Prostate gland (tissue), 2 donors: Measurements from ENCODE around the gene MORN3. TPM values are rescaled to one million over a fixed set of nuclear protein-coding genes. Genes with fewer than 3 reads are reported as not detected.
"Not testable (repeated sequence)": the region's sequence is repeated elsewhere in the genome, so short reads cannot be mapped to it uniquely, and the experiment has no call there.

Experiments used
- DNase-seq: peaks from one replicate; pipeline ENCODE4 v3.0.0-alpha.2; 2019; ENCODE audit warnings: low spot score
- H3K27ac ChIP-seq, 2 donors: fragments of 200-600 bp; sonication (generic); 2 replicates each; pipeline ENCODE4 v1.5.1; 2017 to 2019
- H3K27me3 ChIP-seq: fragments of 200-600 bp; sonication (generic); replicated peaks from 2 replicates; pipeline ENCODE4 v1.5.1; 2019; ENCODE audit not compliant: insufficient read depth
- H3K36me3 ChIP-seq, 2 donors: fragments of 200-600 bp; sonication (generic); 1 replicate in 1 of 2; 2 replicates in 1 of 2; pipeline versions ENCODE4 v1.5.1 to v1.8.1; 2017 to 2019
- H3K4me1 ChIP-seq: fragments of 200-600 bp; sonication (generic); replicated peaks from 2 replicates; pipeline ENCODE4 v1.5.1; 2019
- H3K4me3 ChIP-seq, 2 donors: fragments of 200-600 bp; sonication (generic); 2 replicates each; pipeline ENCODE4 v1.5.1; 2017 to 2019
- H3K9me3 ChIP-seq: fragments of 200-600 bp; sonication (generic); 2 replicates; pipeline ENCODE4 v1.5.1; 2017
- CTCF ChIP-seq, 4 experiments: fragments of 200-600 bp in 2 of 4; fragments of 450-650 bp in 2 of 4; sonication (generic) in 2 of 4; IDR thresholded peaks; 1 replicate in 3 of 4; 2 replicates in 1 of 4; pipeline ENCODE4 v1.5.1; 2016 to 2019; ENCODE audit warnings: antibody characterized with exemption in 4 of 4, mild to moderate bottlenecking in 2 of 4, moderate library complexity in 2 of 4
- POLR2A ChIP-seq: fragments of 450-650 bp; IDR thresholded peaks from one replicate; pipeline ENCODE4 v1.6.1; 2016; ENCODE audit warnings: antibody characterized with exemption, mild to moderate bottlenecking
- POLR2AphosphoS5 ChIP-seq: sonication (generic); formaldehyde crosslinking; IDR thresholded peaks from one replicate; pipeline ENCODE4 v1.6.1; 2017; ENCODE audit warnings: antibody characterized with exemption
- WGBS: methylation state at CpG from one replicate; pipeline ENCODE4 v1.1.5; 2018; 5-methylcytosine and 5-hydroxymethylcytosine counted together
- intact Hi-C: fragments of 100-400 bp; cut with DNase I; formaldehyde crosslinking; loops from one replicate; pipeline ENCODE4 v1.14.2; 2022
- total RNA-seq, 2 donors: library from RNA; depleted of rRNA; stranded (reverse); fragments of >200 nt; gene quantifications; one replicate each; pipeline ENCODE4 v1.1.0, GENCODE V29; 2016

MORN3 gene
- total RNA-seq, 2 donors from 2014 or later, result 1.5 TPM; not detected in 1

GRCh38 chr12:121676190-121676589 lies 6.7 kb upstream of the MORN3 start:
- H3K27me3 ChIP-seq, result no peaks in the 10 kb centered on the region
- TF ChIP-seq CTCF (IDR thresholded peaks at IDR 0.05) (no peak), POLR2A (no peak), POLR2AphosphoS5 (no peak)
- no peak overlapping the region for H3K4me3 ChIP-seq
- H3K27ac ChIP-seq, result no peak overlapping the region
- no peaks in the 10 kb centered on the region for H3K4me1 ChIP-seq
- no peaks in the 10 kb centered on the region for H3K36me3 ChIP-seq
- WGBS, result 96% methylated on average over 5 of the region's 5 CpGs
- no peaks in the 10 kb centered on the region for H3K9me3 ChIP-seq
- intact Hi-C loops, result loop anchor here (5.0 kb wide), 1 partner anchor 49 kb away; the partner anchor contains the start of gene ORAI1
- DNase-seq, result no peak

- WGBS, result 33% methylated on average over 12 of the region's 12 CpGs
Observed at GRCh38 chr12:121673013-121673511, 3.6 kb upstream of the MORN3 start.

GRCh38 chr12:121668750-121669520 lies 519 bp downstream of the MORN3 start:
- no peak for TF ChIP-seq POLR2AphosphoS5
- TF ChIP-seq POLR2A, result no peak
- peak in 3 of 4 experiments; percentile 17 to 46 (median 35) for TF ChIP-seq CTCF (IDR thresholded peaks at IDR 0.05)
- DNase-seq, result no peak
- no peak overlapping the region for H3K4me3 ChIP-seq
- no peaks in the 10 kb centered on the region for H3K4me1 ChIP-seq
- no peaks in the 10 kb centered on the region for H3K36me3 ChIP-seq
- H3K9me3 ChIP-seq, result no peaks in the 10 kb centered on the region
- no peak overlapping the region for H3K27ac ChIP-seq
- H3K27me3 ChIP-seq, result no peaks in the 10 kb centered on the region
- 79% methylated on average over 18 of the region's 18 CpGs for WGBS
- intact Hi-C loops, result no loop called here

More at GRCh38 chr12:121673013-121673511, 3.6 kb upstream of the MORN3 start:
- no peaks in the 10 kb centered on the region for H3K9me3 ChIP-seq
- H3K27me3 ChIP-seq, result no peaks in the 10 kb centered on the region
- no peaks in the 10 kb centered on the region for H3K36me3 ChIP-seq
- no peak for TF ChIP-seq CTCF (IDR thresholded peaks at IDR 0.05)
- TF ChIP-seq POLR2AphosphoS5, result peak; percentile 21
- no peak for TF ChIP-seq POLR2A
- H3K4me3 ChIP-seq, result peak overlapping the region; percentile 26 to 28
- peak; percentile 68 for DNase-seq
- no peaks in the 10 kb centered on the region for H3K4me1 ChIP-seq
- peak overlapping the region; percentile 32 to 50 for H3K27ac ChIP-seq
- intact Hi-C loops, result no loop called here

- H3K27ac ChIP-seq, H3K27me3 ChIP-seq, H3K4me3 ChIP-seq, H3K4me1 ChIP-seq, H3K36me3 ChIP-seq, H3K9me3 ChIP-seq, intact Hi-C loops, DNase-seq: not testable (repeated sequence)
- WGBS, result 75% methylated on average over 6 of the region's 6 CpGs
Observed at GRCh38 chr12:121666829-121667228, 2.6 kb downstream of the MORN3 start.

GRCh38 chr12:121663610-121663929 lies 5.9 kb downstream of the MORN3 start:
- DNase-seq, result no peak
- TF ChIP-seq POLR2AphosphoS5, result no peak
- TF ChIP-seq CTCF (IDR thresholded peaks at IDR 0.05), result no peak
- TF ChIP-seq POLR2A, result no peak
- intact Hi-C loops, result no loop called here
- Histone ChIP-seq H3K9me3 (no peaks in the 10 kb centered on the region), H3K36me3 (no peaks in the 10 kb centered on the region), H3K4me3 (no peak overlapping the region), H3K27ac (no peak overlapping the region), H3K4me1 (no peaks in the 10 kb centered on the region), H3K27me3 (no peaks in the 10 kb centered on the region)
- 88% methylated on average over 3 of the region's 3 CpGs for WGBS

GRCh38 chr12:121661353-121662105 lies 7.9 kb downstream of the MORN3 start:
- H3K9me3 ChIP-seq, H3K36me3 ChIP-seq, intact Hi-C loops, DNase-seq, H3K27ac ChIP-seq, H3K27me3 ChIP-seq, H3K4me1 ChIP-seq, H3K4me3 ChIP-seq: not testable (repeated sequence)
- 84% methylated on average over 11 of the region's 11 CpGs for WGBS
